ENCODE data around the gene CCM2.

DNA sequence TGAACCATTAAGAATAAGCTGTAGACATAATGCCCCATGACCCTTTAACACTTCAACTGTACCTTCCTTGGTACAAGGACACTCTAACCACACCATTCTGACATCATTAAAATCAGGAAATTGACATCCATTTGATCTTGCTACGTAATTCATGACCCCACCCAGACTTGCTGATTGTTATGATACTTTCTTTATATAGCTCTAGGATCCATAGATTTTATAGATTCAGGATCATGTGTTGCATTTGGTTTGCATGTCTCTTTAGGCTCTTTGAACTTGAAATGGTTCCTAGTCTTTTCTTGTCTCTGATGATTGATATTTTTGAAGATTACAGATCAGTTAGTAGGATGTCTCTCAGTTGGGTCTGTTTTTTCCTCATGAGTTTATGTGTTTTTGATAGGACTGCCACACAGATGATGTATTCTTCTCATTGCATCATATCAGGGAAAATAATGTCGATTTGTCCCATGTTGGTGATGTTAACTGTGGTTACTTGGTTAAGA, 13.5 kb downstream of the CCM2 start:
- TF ChIP-seq CTCF (IDR thresholded peaks at IDR 0.05) (no peak), POLR2A (IDR thresholded peaks at IDR 0.05) (no peak), POLR2AphosphoS5 (IDR thresholded peaks at IDR 0.05) (no peak)

Data from prostate gland (tissue), 2 donors.